Left renal cortex interstitium (tissue), 4 donors: ENCODE data around the gene F11R. TPM values are rescaled to one million over a fixed set of nuclear protein-coding genes. Genes with fewer than 3 reads are reported as not detected.
"Not testable (repeated sequence)": the region's sequence is repeated elsewhere in the genome, so short reads cannot be mapped to it uniquely, and the experiment has no call there.

ENCODE experiments used
- DNase-seq, 4 donors: peaks; one replicate each; pipeline ENCODE4 v3.0.0-alpha.2; 2013; ENCODE audit warnings: low read depth in 4 of 4, low spot score in 2 of 4, missing footprints in 1 of 4
- polyA plus RNA-seq, 4 donors: library from polyadenylated mRNA; unstranded; fragments of 120-200 nt; gene quantifications; one replicate each; pipeline ENCODE4 v1.2.1, GENCODE V29; 2013; ENCODE audit not compliant: insufficient read length in 4 of 4

Gene F11R
- polyA plus RNA-seq, 4 donors = 76.1 to 101 (median 82.1) TPM

- DNase-seq = no peak
These were observed 42.4 kb downstream of the F11R start for GRCh38 chr1:160978510-160978927.

- DNase-seq = no peak
These were observed 45.9 kb downstream of the F11R start for GRCh38 chr1:160975026-160975425.

GRCh38 chr1:160973491-160973890 lies 47.5 kb downstream of the F11R start:
- DNase-seq = no peak

- DNase-seq = no peak
These were observed 48.0 kb downstream of the F11R start for GRCh38 chr1:160972939-160973338.

- DNase-seq = no peak
These were observed 49.3 kb downstream of the F11R start for GRCh38 chr1:160971618-160972056.

- no peak for DNase-seq
These were observed 57.4 kb downstream of the F11R start for GRCh38 chr1:160963521-160963920.

- no peak for DNase-seq
These were observed 59.5 kb downstream of the F11R start for GRCh38 chr1:160961419-160961818.

GRCh38 chr1:160956966-160957365 lies 64.0 kb downstream of the F11R start:
- no peak for DNase-seq

GRCh38 chr1:160954158-160955104 lies 66.5 kb downstream of the F11R start, which contains the start of gene ITLN2:
TSS of gene ITLN2 (minus strand) at chr1:160954809. CDS start at chr1:160954741, 68 bp downstream.
- DNase-seq = no peak

- no peak for DNase-seq
These were observed 67.9 kb downstream of the F11R start for GRCh38 chr1:160953030-160953429.

- no peak for DNase-seq
These were observed 68.8 kb downstream of the F11R start for GRCh38 chr1:160952129-160952510.

- DNase-seq = peak in 2 of 4 donors; percentile 25 to 34
These were observed 69.4 kb downstream of the F11R start for GRCh38 chr1:160951443-160952128.

GRCh38 chr1:160950657-160951056 lies 70.3 kb downstream of the F11R start:
- no peak for DNase-seq

- no peak for DNase-seq
These were observed 71.1 kb downstream of the F11R start for GRCh38 chr1:160949881-160950280.

GRCh38 chr1:160949216-160949880 lies 71.6 kb downstream of the F11R start:
- DNase-seq = not testable (repeated sequence)

GRCh38 chr1:160947174-160947759 lies 73.7 kb downstream of the F11R start:
- DNase-seq = not testable (repeated sequence)

GRCh38 chr1:160945881-160946280 lies 75.1 kb downstream of the F11R start:
- not testable (repeated sequence) for DNase-seq
